Esophagus squamous epithelium (tissue), 5 donors: ENCODE results near the gene PPM1M. TPM values are rescaled to one million over a fixed set of nuclear protein-coding genes. Genes with fewer than 3 reads are reported as not detected.

Experiments used
- DNase-seq: peaks from one replicate; lab custom pipeline; 2025; lab: John Stamatoyannopoulos, UW
- H3K27ac ChIP-seq, 4 donors: fragments of 200-600 bp; sonication (generic); one replicate each; pipeline ENCODE4 v1.5.1; 2016 to 2019; ENCODE audit warnings: mild to moderate bottlenecking in 1 of 4
- H3K27me3 ChIP-seq, 4 donors: fragments of 200-600 bp; sonication (generic); 1 replicate in 3 of 4; 2 replicates in 1 of 4; pipeline versions ENCODE4 v1.5.1 to v1.6.0; 2017 to 2021; ENCODE audit warnings: antibody characterized with exemption in 1 of 4
- H3K36me3 ChIP-seq, 3 donors: fragments of 200-600 bp; sonication (generic); one replicate each; pipeline ENCODE4 v1.5.1; 2016 to 2019
- H3K4me1 ChIP-seq, 3 donors: fragments of 200-600 bp; sonication (generic); one replicate each; pipeline ENCODE4 v1.5.1; 2017 to 2019
- H3K4me3 ChIP-seq, 4 donors: fragments of 200-600 bp; sonication (generic); 1 replicate in 3 of 4; 2 replicates in 1 of 4; pipeline ENCODE4 v1.5.1; 2016 to 2019; ENCODE audit warnings: mild to moderate bottlenecking in 2 of 4, moderate library complexity in 1 of 4
- H3K9me3 ChIP-seq, 3 donors: fragments of 200-600 bp; sonication (generic); one replicate each; pipeline ENCODE4 v1.5.1; 2016 to 2019
- POLR2A ChIP-seq, 4 donors: fragments of 450-650 bp; IDR thresholded peaks; one replicate each; pipeline ENCODE4 v1.6.1; 2017; ENCODE audit warnings: antibody characterized with exemption in 4 of 4, mild to moderate bottlenecking in 4 of 4, moderate library complexity in 3 of 4
- WGBS, 2 donors: methylation state at CpG; one replicate each; pipeline ENCODE4 v1.1.5; 2018; 5-methylcytosine and 5-hydroxymethylcytosine counted together
- intact Hi-C: fragments of 100-400 bp; cut with DNase I; formaldehyde crosslinking; loops from one replicate; pipeline ENCODE4 v1.15.0; 2022
- total RNA-seq, 4 donors: library from RNA; depleted of rRNA; stranded (reverse); fragments of >200 nt; gene quantifications; one replicate each; pipeline ENCODE4 v1.1.0, GENCODE V29; 2016
- TF ChIP-seq, protein P1 (sequence below), 6 experiments: fragments of 450-650 bp in 4 of 6; fragments of 200-600 bp in 2 of 6; sonication (generic) in 2 of 6; IDR thresholded peaks; one replicate each; pipeline ENCODE4 v1.5.1; 2016 to 2019; ENCODE audit warnings: antibody characterized with exemption in 6 of 6, mild to moderate bottlenecking in 4 of 6, moderate library complexity in 4 of 6
- donor health status: DM: yes; HTN: yes; CAD: no.

The PPM1M gene
- total RNA-seq, 4 donors from 2014 or later, result 3.2 to 25.6 (median 12.3) TPM

DNA sequence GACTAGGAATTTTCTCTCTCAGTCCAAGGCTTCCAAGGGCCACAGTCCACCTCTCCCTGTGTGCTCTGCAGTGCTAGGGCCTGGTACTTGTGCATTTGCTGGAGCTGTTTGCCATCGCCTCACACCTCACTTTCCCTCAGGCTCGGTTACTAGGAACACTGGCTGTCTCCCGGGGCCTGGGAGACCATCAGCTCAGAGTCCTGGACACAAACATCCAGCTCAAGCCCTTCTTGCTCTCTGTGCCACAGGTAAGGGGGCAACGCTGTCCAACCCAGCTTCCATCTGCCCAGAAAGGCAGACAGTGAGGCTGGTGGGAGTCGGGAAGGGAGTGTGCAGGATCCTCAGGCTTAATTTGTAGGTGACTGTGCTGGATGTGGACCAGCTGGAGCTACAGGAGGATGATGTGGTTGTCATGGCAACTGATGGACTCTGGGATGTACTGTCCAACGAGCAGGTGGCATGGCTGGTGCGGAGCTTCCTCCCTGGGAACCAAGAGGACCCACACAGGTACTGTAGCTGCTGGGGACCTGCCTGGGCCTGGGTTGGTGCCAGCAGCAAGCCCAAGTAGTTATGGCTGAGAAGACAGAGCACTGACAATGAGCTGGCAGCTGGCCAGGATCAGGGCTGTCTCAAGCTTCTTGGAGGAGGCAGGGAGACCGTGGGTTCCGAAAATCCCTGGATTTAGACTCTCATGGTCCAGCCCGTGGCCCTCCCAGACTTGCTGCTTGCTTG lies 3.4 kb downstream of the PPM1M start:
- H3K4me3 ChIP-seq, result no peak overlapping the region
- no peak for DNase-seq
- H3K4me1 ChIP-seq, result peaks cover 59 to 95% (median 65%) of the 10 kb centered on the region in 3 donors
- H3K36me3 ChIP-seq, result peaks cover 0 to 63% (median 11%) of the 10 kb centered on the region in 3 donors
- H3K9me3 ChIP-seq, result no peaks in the 10 kb centered on the region
- intact Hi-C loops, result no loop called here
- WGBS, 2 donors, result 52 to 86% methylated on average over 2 to 4 of the region's 10 CpGs
- H3K27me3 ChIP-seq, result no peaks in the 10 kb centered on the region
- no peak for TF ChIP-seq POLR2A (IDR thresholded peaks at IDR 0.05)
- TF ChIP-seq, protein P1, sequence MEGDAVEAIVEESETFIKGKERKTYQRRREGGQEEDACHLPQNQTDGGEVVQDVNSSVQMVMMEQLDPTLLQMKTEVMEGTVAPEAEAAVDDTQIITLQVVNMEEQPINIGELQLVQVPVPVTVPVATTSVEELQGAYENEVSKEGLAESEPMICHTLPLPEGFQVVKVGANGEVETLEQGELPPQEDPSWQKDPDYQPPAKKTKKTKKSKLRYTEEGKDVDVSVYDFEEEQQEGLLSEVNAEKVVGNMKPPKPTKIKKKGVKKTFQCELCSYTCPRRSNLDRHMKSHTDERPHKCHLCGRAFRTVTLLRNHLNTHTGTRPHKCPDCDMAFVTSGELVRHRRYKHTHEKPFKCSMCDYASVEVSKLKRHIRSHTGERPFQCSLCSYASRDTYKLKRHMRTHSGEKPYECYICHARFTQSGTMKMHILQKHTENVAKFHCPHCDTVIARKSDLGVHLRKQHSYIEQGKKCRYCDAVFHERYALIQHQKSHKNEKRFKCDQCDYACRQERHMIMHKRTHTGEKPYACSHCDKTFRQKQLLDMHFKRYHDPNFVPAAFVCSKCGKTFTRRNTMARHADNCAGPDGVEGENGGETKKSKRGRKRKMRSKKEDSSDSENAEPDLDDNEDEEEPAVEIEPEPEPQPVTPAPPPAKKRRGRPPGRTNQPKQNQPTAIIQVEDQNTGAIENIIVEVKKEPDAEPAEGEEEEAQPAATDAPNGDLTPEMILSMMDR (IDR thresholded peaks at IDR 0.05), result no peak
- H3K27ac ChIP-seq, result peak overlapping the region in 2 of 4 donors; percentile 83 to 88

DNA sequence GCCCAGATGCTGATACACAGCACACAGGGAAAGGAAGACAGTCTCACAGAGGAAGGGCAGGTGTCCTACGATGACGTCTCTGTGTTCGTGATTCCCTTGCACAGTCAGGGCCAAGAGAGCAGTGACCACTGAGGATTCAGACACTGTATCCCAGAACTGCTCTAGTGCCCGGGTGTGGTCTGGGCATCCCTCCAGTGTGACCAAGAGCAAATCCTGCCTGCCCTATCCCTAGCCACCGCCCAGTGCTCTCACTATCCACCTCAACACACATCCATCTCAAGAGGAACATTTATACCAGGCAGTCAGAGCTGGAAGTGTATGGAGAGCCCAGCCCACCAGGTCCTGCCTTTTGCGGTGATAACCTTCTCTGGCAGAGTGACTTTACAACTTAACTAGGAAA lies 4.1 kb downstream of the PPM1M start:
- Histone ChIP-seq H3K36me3 (peaks cover 0 to 70% (median 11%) of the 10 kb centered on the region in 3 donors), H3K4me3 (no peak overlapping the region), H3K27me3 (no peaks in the 10 kb centered on the region), H3K4me1 (peaks cover 54 to 95% (median 65%) of the 10 kb centered on the region in 3 donors), H3K9me3 (no peaks in the 10 kb centered on the region), H3K27ac (peak overlapping the region; percentile 53 to 88 (median 74))
- TF ChIP-seq, protein P1 (IDR thresholded peaks at IDR 0.05), result no peak
- no peak for TF ChIP-seq POLR2A (IDR thresholded peaks at IDR 0.05)
- intact Hi-C loops, result no loop called here
- DNase-seq, result no peak
- WGBS, 2 donors, result 69 to 90% methylated on average over 2 to 3 of the region's 6 CpGs

DNA sequence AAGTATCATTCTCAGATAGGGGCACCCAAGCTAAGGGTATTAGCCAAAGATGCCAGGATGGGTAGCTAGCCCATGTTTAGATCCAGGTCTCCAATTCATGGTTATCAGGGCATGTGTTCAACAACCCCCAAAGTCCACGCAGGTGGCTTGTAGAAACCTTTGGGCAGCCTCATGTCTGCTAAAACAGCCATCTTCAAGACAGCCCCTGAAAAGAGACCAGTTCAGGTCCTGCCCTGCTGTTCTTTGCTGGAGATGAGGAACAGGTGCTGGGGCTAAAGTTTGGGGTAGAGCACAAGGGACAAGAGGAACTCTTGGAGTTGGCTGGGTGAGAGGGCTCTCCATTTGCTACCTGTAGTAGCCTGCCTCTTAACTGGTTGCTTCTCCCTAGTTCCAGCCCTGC lies 4.6 kb downstream of the PPM1M start:
- TF ChIP-seq POLR2A (IDR thresholded peaks at IDR 0.05), result no peak
- TF ChIP-seq, protein P1 (IDR thresholded peaks at IDR 0.05), result no peak
- WGBS, 2 donors, result 71% methylated on average over 1 of the region's 1 CpG; no CpG with 5 or more reads in 1 of the 2 donors
- peak overlapping the region; percentile 53 to 88 (median 74) for H3K27ac ChIP-seq
- H3K27me3 ChIP-seq, result no peaks in the 10 kb centered on the region
- no peak overlapping the region for H3K4me3 ChIP-seq
- DNase-seq, result no peak
- H3K4me1 ChIP-seq, result peaks cover 50 to 95% (median 63%) of the 10 kb centered on the region in 3 donors
- peaks cover 0 to 74% (median 13%) of the 10 kb centered on the region in 3 donors for H3K36me3 ChIP-seq
- no peaks in the 10 kb centered on the region for H3K9me3 ChIP-seq
- intact Hi-C loops, result no loop called here

DNA sequence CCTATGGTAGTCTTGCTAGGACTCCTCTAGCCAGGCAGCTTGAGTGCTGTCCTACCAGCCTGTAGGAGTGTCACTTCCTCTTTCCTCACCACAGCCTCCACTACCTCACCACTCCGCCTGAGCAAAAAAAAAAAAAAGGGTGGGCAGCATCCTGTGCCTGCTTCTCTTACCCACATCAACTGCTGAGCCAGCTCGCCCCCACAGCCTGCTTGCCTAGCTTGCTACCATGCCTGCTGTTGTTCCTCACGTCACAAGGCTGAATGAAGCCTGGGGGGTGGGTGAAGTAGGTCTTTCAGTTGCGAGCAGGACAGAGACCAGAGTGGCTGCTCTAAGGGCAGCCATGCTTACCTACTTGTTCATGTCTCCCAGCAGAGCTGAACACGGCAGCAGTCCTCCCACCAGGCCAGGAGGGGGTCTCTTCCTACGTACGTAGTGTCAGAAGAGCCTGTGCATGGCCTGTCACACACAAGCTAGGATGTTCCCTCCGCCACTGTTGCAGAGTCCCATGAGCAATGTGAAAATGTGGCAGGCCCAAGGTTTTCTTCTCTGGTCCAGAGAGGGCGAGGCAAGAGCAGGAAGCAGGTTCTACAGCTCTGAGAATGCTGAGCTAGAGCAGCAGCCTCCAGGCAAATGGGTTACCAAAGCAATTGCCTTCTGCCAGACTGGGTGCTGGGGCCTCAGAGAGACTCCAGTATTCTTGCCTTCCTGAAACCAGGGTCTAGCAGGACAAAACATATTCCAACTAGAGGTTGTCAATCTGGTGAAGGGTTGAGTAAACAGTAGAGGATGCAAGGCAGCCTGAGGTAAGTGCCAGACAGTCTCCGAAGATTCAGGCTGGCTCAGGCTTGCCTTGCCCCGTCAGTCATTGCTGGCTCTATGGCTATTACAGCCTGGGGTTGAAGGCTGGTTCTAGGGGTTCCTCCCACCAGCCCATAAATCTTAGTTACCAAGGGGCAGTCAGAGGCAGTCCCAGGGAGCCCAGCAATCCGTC lies 8.1 kb downstream of the PPM1M start:
- Histone ChIP-seq H3K9me3 (no peaks in the 10 kb centered on the region), H3K4me3 (peak overlapping the region in 1 of 4 donors; percentile 8), H3K4me1 (peaks cover 31 to 78% (median 49%) of the 10 kb centered on the region in 3 donors), H3K27me3 (no peaks in the 10 kb centered on the region), H3K36me3 (peaks cover 29 to 100% (median 47%) of the 10 kb centered on the region in 3 donors), H3K27ac (peak overlapping the region; percentile 58 to 88 (median 84))
- DNase-seq, result peak; percentile 54
- intact Hi-C loops, result no loop called here
- WGBS, 2 donors, result 17 to 32% methylated on average over 5 to 9 of the region's 12 CpGs
- peak in 1 of 4 donors; percentile 9 for TF ChIP-seq POLR2A (IDR thresholded peaks at IDR 0.05)
- TF ChIP-seq, protein P1 (IDR thresholded peaks at IDR 0.05), result no peak
